Measurements from ENCODE around the gene MRGPRF.

GRCh38 chr11:68974421-68975194, 38.4 kb downstream of the MRGPRF start:
- TF ChIP-seq, protein P1, sequence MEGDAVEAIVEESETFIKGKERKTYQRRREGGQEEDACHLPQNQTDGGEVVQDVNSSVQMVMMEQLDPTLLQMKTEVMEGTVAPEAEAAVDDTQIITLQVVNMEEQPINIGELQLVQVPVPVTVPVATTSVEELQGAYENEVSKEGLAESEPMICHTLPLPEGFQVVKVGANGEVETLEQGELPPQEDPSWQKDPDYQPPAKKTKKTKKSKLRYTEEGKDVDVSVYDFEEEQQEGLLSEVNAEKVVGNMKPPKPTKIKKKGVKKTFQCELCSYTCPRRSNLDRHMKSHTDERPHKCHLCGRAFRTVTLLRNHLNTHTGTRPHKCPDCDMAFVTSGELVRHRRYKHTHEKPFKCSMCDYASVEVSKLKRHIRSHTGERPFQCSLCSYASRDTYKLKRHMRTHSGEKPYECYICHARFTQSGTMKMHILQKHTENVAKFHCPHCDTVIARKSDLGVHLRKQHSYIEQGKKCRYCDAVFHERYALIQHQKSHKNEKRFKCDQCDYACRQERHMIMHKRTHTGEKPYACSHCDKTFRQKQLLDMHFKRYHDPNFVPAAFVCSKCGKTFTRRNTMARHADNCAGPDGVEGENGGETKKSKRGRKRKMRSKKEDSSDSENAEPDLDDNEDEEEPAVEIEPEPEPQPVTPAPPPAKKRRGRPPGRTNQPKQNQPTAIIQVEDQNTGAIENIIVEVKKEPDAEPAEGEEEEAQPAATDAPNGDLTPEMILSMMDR (IDR thresholded peaks at IDR 0.05; ENCODE audit: control extremely low read depth in 1 of 3, insufficient read depth in 1 of 3, low read depth in 1 of 3, low read length in 3 of 3), result no peak
- TF ChIP-seq POLR2A (IDR thresholded peaks at IDR 0.05; ENCODE audit: control extremely low read depth in 1 of 2, low read depth in 2 of 2, low read length in 2 of 2), result no peak
- no peak for TF ChIP-seq TCF12 (IDR thresholded peaks at IDR 0.05; ENCODE audit: low read depth, low read length)
- TF ChIP-seq SP2 (IDR thresholded peaks at IDR 0.05; ENCODE audit: low read length), result no peak
- TF ChIP-seq SIRT6 (IDR thresholded peaks at IDR 0.05; ENCODE audit: low read length), result no peak

Measured in H1 (cell line).